ENCODE results near the gene TTC34. TPM values are rescaled to one million over a fixed set of nuclear protein-coding genes. Genes with fewer than 3 reads are reported as not detected.

TTC34 gene
- total RNA-seq, 1 experiment from 2014 or later: 1.3 TPM

DNA sequence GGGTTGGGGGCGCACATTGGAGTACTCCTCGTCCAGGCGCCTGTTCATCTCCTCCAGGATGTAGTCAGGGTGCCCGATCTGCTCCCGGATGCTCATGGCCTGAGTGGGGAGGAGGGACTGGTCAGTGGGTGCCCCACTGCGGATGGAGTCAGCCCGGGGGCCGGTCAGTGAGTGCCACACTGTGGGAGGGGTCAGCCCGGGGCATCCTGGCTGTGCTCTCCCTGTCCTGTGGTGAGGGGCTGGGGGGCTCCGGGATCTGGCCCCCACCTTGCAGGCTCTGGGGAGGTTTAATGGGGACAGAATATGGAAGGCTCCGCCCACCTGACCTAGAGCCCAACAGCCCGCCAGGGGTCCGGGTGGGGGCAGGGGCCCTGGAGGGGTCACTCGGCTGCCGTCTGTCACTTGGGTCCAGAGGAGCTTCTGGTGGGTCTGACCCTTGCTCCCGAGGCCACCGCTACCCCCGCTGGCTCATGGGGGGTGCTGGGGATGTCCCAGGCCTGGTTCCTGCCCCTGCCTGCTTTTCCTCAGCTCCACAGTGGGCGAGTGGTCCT, 206.2 kb downstream of the TTC34 start:
- ATAC-seq: no peak
- CTCF ChIA-PET: no interaction called here
- no peak for TF ChIP-seq EZH2phosphoT487 (IDR thresholded peaks at IDR 0.05; ENCODE audit: borderline replicate concordance)
- TF ChIP-seq CTCF (IDR thresholded peaks at IDR 0.05 in 2 of 3, conservative IDR thresholded peaks at IDR 0.05 in 1 of 3; ENCODE audit: borderline replicate concordance in 1 of 3, insufficient read depth in 1 of 3, low read depth in 2 of 3, low read length in 2 of 3): no peak
- no peak for TF ChIP-seq CBX3 (IDR thresholded peaks at IDR 0.05; ENCODE audit: low read depth)
- TF ChIP-seq SP1 (IDR thresholded peaks at IDR 0.05; ENCODE audit: low read depth): no peak
- TF ChIP-seq FOSL1 (IDR thresholded peaks at IDR 0.05; ENCODE audit: low read depth): no peak
- no peak for TF ChIP-seq ZFX (IDR thresholded peaks at IDR 0.05)
- no peak for TF ChIP-seq EZH2 (IDR thresholded peaks at IDR 0.05)
- TF ChIP-seq, protein P1, sequence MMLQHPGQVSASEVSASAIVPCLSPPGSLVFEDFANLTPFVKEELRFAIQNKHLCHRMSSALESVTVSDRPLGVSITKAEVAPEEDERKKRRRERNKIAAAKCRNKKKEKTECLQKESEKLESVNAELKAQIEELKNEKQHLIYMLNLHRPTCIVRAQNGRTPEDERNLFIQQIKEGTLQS (IDR thresholded peaks at IDR 0.05): no peak

GRCh38 chr1:2594641-2595131, 206.8 kb downstream of the TTC34 start:
- ChIA-PET POLR2A (no interaction called here), CTCF (no interaction called here), RAD21 (ENCODE audit: low non-redundant PET in 1 of 2, low total read pairs in 2 of 2, uncharacterized antibody in 2 of 2, unreplicated experiment in 2 of 2) (no interaction called here)
- H3K4me2 ChIP-seq (ENCODE audit: low read length): no peak overlapping the region
- no peak overlapping the region for H2AFZ ChIP-seq (ENCODE audit: low read depth, low read length, poor library complexity, severe bottlenecking)
- H3K9ac ChIP-seq (ENCODE audit: low read length): no peak overlapping the region
- TF ChIP-seq ZNF274 (IDR thresholded peaks at IDR 0.05; ENCODE audit: low read depth, low read length) (no peak), EZH2phosphoT487 (IDR thresholded peaks at IDR 0.05; ENCODE audit: borderline replicate concordance) (no peak)
- BruUV-seq (replicated peaks): no TSS peak
- DNase-seq (ENCODE audit: low read depth, low spot score): no peak
- ATAC-seq: no peak
- H3K79me2 ChIP-seq (ENCODE audit: insufficient read depth, low read length): no peaks in the 10 kb centered on the region
- H3K4me1 ChIP-seq (ENCODE audit: control insufficient read depth in 1 of 2, insufficient read depth in 2 of 2, low read length in 2 of 2): no peaks in the 10 kb centered on the region
- H3K27me3 ChIP-seq (ENCODE audit: insufficient read depth, low read length): no peaks in the 10 kb centered on the region
- H3K27ac ChIP-seq (ENCODE audit: low read depth, low read length): no peak overlapping the region
- H3K9me2 ChIP-seq (ENCODE audit: insufficient read depth): no peaks in the 10 kb centered on the region
- H3K36me3 ChIP-seq (ENCODE audit: control insufficient read depth in 1 of 2, insufficient read depth in 2 of 2, low read length in 2 of 2): no peaks in the 10 kb centered on the region
- no peaks in the 10 kb centered on the region for H3K9me3 ChIP-seq (ENCODE audit: control insufficient read depth in 1 of 2, insufficient read depth in 1 of 2, low read depth in 1 of 2, low read length in 2 of 2)
- intact Hi-C loops (cut with micrococcal nuclease): no loop called here
- H4K20me1 ChIP-seq (ENCODE audit: insufficient read depth): no peaks in the 10 kb centered on the region
- no peak overlapping the region for H3K4me3 ChIP-seq (replicated peaks in 1 of 2; ENCODE audit: low read depth in 1 of 2, low read length in 2 of 2)

More for the DNA sequence above, 206.2 kb downstream of the TTC34 start:
- no peak overlapping the region for H3K9ac ChIP-seq (ENCODE audit: low read length)
- no peaks in the 10 kb centered on the region for H3K36me3 ChIP-seq (ENCODE audit: control insufficient read depth in 1 of 2, insufficient read depth in 2 of 2, low read length in 2 of 2)
- H3K9me2 ChIP-seq (ENCODE audit: insufficient read depth): no peaks in the 10 kb centered on the region
- ChIA-PET POLR2A (no interaction called here), RAD21 (ENCODE audit: low non-redundant PET in 1 of 2, low total read pairs in 2 of 2, uncharacterized antibody in 2 of 2, unreplicated experiment in 2 of 2) (no interaction called here)
- H2AFZ ChIP-seq (ENCODE audit: low read depth, low read length, poor library complexity, severe bottlenecking): no peak overlapping the region
- DNase-seq (ENCODE audit: low read depth, low spot score): no peak
- no TSS peak for BruUV-seq (replicated peaks)
- no peak overlapping the region for H3K27ac ChIP-seq (ENCODE audit: low read depth, low read length)
- no peak overlapping the region for H3K4me3 ChIP-seq (replicated peaks in 1 of 2; ENCODE audit: low read depth in 1 of 2, low read length in 2 of 2)
- intact Hi-C loops (cut with micrococcal nuclease): no loop called here
- no peaks in the 10 kb centered on the region for H3K4me1 ChIP-seq (ENCODE audit: control insufficient read depth in 1 of 2, insufficient read depth in 2 of 2, low read length in 2 of 2)
- H3K4me2 ChIP-seq (ENCODE audit: low read length): no peak overlapping the region
- no peaks in the 10 kb centered on the region for H3K79me2 ChIP-seq (ENCODE audit: insufficient read depth, low read length)
- H4K20me1 ChIP-seq (ENCODE audit: insufficient read depth): no peaks in the 10 kb centered on the region
- no peaks in the 10 kb centered on the region for H3K27me3 ChIP-seq (ENCODE audit: insufficient read depth, low read length)
- H3K9me3 ChIP-seq (ENCODE audit: control insufficient read depth in 1 of 2, insufficient read depth in 1 of 2, low read depth in 1 of 2, low read length in 2 of 2): no peaks in the 10 kb centered on the region
